HCT116 (cell line): ENCODE data around the gene CARS1.

ENCODE experiments used
- EGR1 ChIP-seq: IDR thresholded peaks from 2 replicates; pipeline ENCODE4 v1.6.1; 2012; ENCODE audit warnings: low read depth
- EZH2 ChIP-seq: fragments of 200-600 bp; sonication (generic); IDR thresholded peaks from 2 replicates; pipeline ENCODE4 v1.6.1; 2017; ENCODE audit warnings: antibody characterized with exemption, mixed run types
- EZH2phosphoT487 ChIP-seq: fragments of 200-600 bp; IDR thresholded peaks from 2 replicates; pipeline ENCODE4 v1.6.1; 2018; ENCODE audit warnings: antibody characterized with exemption, borderline replicate concordance
- POLR2A ChIP-seq: IDR thresholded peaks from 2 replicates; pipeline ENCODE4 v1.7.0; 2011; ENCODE audit warnings: borderline replicate concordance; ENCODE audit not compliant: insufficient read depth, insufficient read length; ENCODE audit errors: extremely low read depth
- POLR2AphosphoS5 ChIP-seq: IDR thresholded peaks from 2 replicates; pipeline ENCODE4 v1.6.1; 2011; ENCODE audit warnings: mild to moderate bottlenecking, low read depth, low read length, moderate library complexity
- RAD21 ChIP-seq: IDR thresholded peaks from 2 replicates; pipeline ENCODE4 v1.6.1; 2012; ENCODE audit warnings: low read depth, mild to moderate bottlenecking
- SP1 ChIP-seq: IDR thresholded peaks from 2 replicates; pipeline ENCODE4 v1.6.1; 2012; ENCODE audit warnings: low read depth
- SRF ChIP-seq: IDR thresholded peaks from 2 replicates; pipeline ENCODE4 v1.6.1; 2012; ENCODE audit warnings: low read depth
- YY1 ChIP-seq: IDR thresholded peaks from 2 replicates; pipeline ENCODE4 v1.6.1; 2011; ENCODE audit warnings: low read length, low read depth, moderate library complexity, mild to moderate bottlenecking; ENCODE audit not compliant: insufficient replicate concordance; ENCODE audit errors: extremely low read depth
- ZFX ChIP-seq: fragments of 450-650 bp; IDR thresholded peaks from 2 replicates; pipeline ENCODE4 v1.6.1; 2017
- ZNF274 ChIP-seq: fragments of 200-500 bp; sonication (Bioruptor generic); IDR thresholded peaks from 2 replicates; pipeline ENCODE4 v1.6.1; 2014; ENCODE audit warnings: mild to moderate bottlenecking, low read depth, low read length, inconsistent platforms
- TF ChIP-seq, protein P1 (sequence below): IDR thresholded peaks from 2 replicates; pipeline ENCODE4 v1.6.1; 2012
- TF ChIP-seq, protein P2 (sequence below): IDR thresholded peaks from 2 replicates; pipeline ENCODE4 v1.6.1; 2012
- TF ChIP-seq, protein P3 (sequence below), 3 experiments: fragments of 200-600 bp in 1 of 3; sonication (generic) in 1 of 3; IDR thresholded peaks in 2 of 3; conservative IDR thresholded peaks in 1 of 3; 2 replicates each; pipeline ENCODE4 v1.5.1; 2012 to 2017; ENCODE audit warnings: low read depth in 2 of 3, low read length in 2 of 3, antibody characterized with exemption in 1 of 3, borderline replicate concordance in 1 of 3, control low read depth in 1 of 3, mild to moderate bottlenecking in 1 of 3, mixed read lengths in 1 of 3, mixed run types in 1 of 3, moderate library complexity in 1 of 3; ENCODE audit not compliant: insufficient read depth in 1 of 3

DNA sequence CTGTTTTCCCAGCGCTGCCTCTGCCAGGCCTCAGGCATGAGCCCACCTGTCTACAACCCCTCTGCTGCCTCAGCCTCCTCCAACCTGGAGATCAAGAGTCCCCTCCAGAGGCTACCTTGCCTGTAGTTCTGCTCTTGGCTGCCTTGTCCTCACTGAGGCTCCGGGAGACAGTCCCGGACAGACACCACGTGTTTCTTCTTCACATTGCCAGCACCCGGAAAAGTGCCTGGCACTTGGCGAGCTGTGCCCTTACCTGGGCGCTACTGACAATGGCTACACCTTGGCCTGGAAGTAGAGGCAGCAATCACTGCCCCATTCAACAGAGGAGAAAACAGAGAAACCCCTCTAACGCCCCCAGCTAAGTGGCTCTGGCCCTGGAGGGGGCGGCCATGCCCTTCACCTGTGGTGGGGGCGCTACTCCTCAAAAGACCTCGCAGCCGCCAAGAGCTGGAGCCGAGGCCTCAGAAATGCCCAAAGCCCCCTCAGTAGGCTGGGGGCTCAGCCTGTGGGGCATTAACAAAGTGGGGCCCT is 62.1 kb downstream of the CARS1 start:
- TF ChIP-seq, protein P1, sequence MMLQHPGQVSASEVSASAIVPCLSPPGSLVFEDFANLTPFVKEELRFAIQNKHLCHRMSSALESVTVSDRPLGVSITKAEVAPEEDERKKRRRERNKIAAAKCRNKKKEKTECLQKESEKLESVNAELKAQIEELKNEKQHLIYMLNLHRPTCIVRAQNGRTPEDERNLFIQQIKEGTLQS: no peak
- TF ChIP-seq POLR2A: no peak
- TF ChIP-seq ZNF274: no peak
- no peak for TF ChIP-seq SP1
- no peak for TF ChIP-seq POLR2AphosphoS5
- TF ChIP-seq EZH2: no peak
- TF ChIP-seq EGR1: no peak
- TF ChIP-seq SRF: no peak
- TF ChIP-seq, protein P2, sequence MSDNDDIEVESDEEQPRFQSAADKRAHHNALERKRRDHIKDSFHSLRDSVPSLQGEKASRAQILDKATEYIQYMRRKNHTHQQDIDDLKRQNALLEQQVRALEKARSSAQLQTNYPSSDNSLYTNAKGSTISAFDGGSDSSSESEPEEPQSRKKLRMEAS: no peak
- TF ChIP-seq, protein P3, sequence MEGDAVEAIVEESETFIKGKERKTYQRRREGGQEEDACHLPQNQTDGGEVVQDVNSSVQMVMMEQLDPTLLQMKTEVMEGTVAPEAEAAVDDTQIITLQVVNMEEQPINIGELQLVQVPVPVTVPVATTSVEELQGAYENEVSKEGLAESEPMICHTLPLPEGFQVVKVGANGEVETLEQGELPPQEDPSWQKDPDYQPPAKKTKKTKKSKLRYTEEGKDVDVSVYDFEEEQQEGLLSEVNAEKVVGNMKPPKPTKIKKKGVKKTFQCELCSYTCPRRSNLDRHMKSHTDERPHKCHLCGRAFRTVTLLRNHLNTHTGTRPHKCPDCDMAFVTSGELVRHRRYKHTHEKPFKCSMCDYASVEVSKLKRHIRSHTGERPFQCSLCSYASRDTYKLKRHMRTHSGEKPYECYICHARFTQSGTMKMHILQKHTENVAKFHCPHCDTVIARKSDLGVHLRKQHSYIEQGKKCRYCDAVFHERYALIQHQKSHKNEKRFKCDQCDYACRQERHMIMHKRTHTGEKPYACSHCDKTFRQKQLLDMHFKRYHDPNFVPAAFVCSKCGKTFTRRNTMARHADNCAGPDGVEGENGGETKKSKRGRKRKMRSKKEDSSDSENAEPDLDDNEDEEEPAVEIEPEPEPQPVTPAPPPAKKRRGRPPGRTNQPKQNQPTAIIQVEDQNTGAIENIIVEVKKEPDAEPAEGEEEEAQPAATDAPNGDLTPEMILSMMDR (IDR thresholded peaks at IDR 0.05 in 2 of 3, conservative IDR thresholded peaks at IDR 0.05 in 1 of 3; ENCODE audit: borderline replicate concordance in 1 of 3, insufficient read depth in 1 of 3, low read depth in 2 of 3, low read length in 2 of 3): no peak
- TF ChIP-seq ZFX: no peak
- no peak for TF ChIP-seq RAD21
- TF ChIP-seq YY1: no peak
- no peak for TF ChIP-seq EZH2phosphoT487
